Large intestine (tissue), 3 donors: ENCODE results near the gene KCNQ1. TPM values are rescaled to one million over a fixed set of nuclear protein-coding genes. Genes with fewer than 3 reads are reported as not detected.

Source experiments
- DNase-seq, 2 donors: peaks; one replicate each; pipeline versions ENCODE4 v3.0.0 to v3.0.0-alpha.2; 2013
- H3K27ac ChIP-seq: one replicate; pipeline ENCODE4 v1.5.1; 2013; ENCODE audit warnings: low read length
- H3K27me3 ChIP-seq: 2 replicates; pipeline ENCODE4 v1.6.1; 2013; ENCODE audit warnings: low read length; ENCODE audit not compliant: control insufficient read depth, insufficient read depth
- H3K36me3 ChIP-seq: 2 replicates; pipeline ENCODE4 v1.6.1; 2013; ENCODE audit warnings: low read length; ENCODE audit not compliant: control insufficient read depth, insufficient read depth
- H3K4me1 ChIP-seq: one replicate; pipeline ENCODE4 v1.6.1; 2013; ENCODE audit warnings: low read length; ENCODE audit not compliant: control insufficient read depth, insufficient read depth
- H3K4me3 ChIP-seq: one replicate; pipeline ENCODE4 v1.5.1; 2013; ENCODE audit warnings: low read length
- H3K9me3 ChIP-seq: one replicate; pipeline ENCODE4 v1.6.1; 2013; ENCODE audit warnings: mild to moderate bottlenecking, low read depth, low read length, moderate library complexity; ENCODE audit not compliant: control insufficient read depth
- WGBS: methylation state at CpG from one replicate; pipeline ENCODE4 v1.1.5; 2013; ENCODE audit warnings: low lambda C conversion rate; ENCODE audit not compliant: insufficient coverage; 5-methylcytosine and 5-hydroxymethylcytosine counted together
- polyA plus RNA-seq: library from polyadenylated mRNA; unstranded; fragments of 120-200 nt; gene quantifications from one replicate; pipeline ENCODE4 v1.2.1, GENCODE V29; 2013

Gene KCNQ1
- polyA plus RNA-seq, 1 donor = 19.5 TPM

- Histone ChIP-seq H3K4me3 (no peak overlapping the region), H3K9me3 (peaks cover 2% of the 10 kb centered on the region), H3K36me3 (no peaks in the 10 kb centered on the region), H3K27me3 (no peaks in the 10 kb centered on the region), H3K4me1 (peaks cover 20% of the 10 kb centered on the region), H3K27ac (no peak overlapping the region)
- DNase-seq = no peak
- no CpG with 5 or more reads among the region's 19 CpGs for whole genome bisulfite sequencing
Observed at GRCh38 chr11:2844116-2844842, 399.5 kb downstream of the KCNQ1 start.

GRCh38 chr11:2844996-2845395, 400.2 kb downstream of the KCNQ1 start:
- no peak overlapping the region for H3K27ac ChIP-seq
- no peaks in the 10 kb centered on the region for H3K27me3 ChIP-seq
- WGBS = no CpG with 5 or more reads among the region's 12 CpGs
- no peak overlapping the region for H3K4me3 ChIP-seq
- H3K9me3 ChIP-seq = peaks cover 2% of the 10 kb centered on the region
- no peaks in the 10 kb centered on the region for H3K36me3 ChIP-seq
- H3K4me1 ChIP-seq = peaks cover 13% of the 10 kb centered on the region
- DNase-seq = no peak

- no peak overlapping the region for H3K27ac ChIP-seq
- no CpG with 5 or more reads among the region's 17 CpGs for WGBS
- no peak overlapping the region for H3K4me3 ChIP-seq
- DNase-seq = no peak
- H3K27me3 ChIP-seq = peaks cover 3% of the 10 kb centered on the region
- H3K9me3 ChIP-seq = peaks cover 9% of the 10 kb centered on the region
- H3K36me3 ChIP-seq = no peaks in the 10 kb centered on the region
- peaks cover 9% of the 10 kb centered on the region for H3K4me1 ChIP-seq
Observed at GRCh38 chr11:2846056-2846455, 401.2 kb downstream of the KCNQ1 start.

DNA sequence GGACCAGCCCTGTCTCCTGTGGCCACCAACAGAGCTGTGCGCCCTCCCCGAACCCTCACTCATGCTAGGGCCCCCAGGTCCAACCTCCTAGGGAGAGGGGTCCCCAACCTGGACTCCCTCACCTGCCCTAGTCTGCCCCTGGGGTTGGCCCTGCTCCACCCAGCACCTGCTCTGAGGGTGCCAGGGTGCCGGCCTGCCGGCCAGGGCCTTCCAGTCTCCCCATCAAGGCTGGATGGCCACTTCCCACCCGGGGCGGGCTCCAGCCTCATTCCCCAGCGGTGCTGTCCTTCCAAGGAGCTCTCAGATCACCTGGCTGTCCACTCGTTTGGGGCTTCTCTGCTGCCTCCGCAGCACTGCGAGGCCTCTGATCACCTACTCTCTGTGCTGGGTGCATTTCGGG, 401.7 kb downstream of the KCNQ1 start:
- DNase-seq = no peak
- H3K4me3 ChIP-seq = no peak overlapping the region
- H3K9me3 ChIP-seq = peaks cover 9% of the 10 kb centered on the region
- H3K4me1 ChIP-seq = peaks cover 4% of the 10 kb centered on the region
- peaks cover 3% of the 10 kb centered on the region for H3K27me3 ChIP-seq
- no peak overlapping the region for H3K27ac ChIP-seq
- H3K36me3 ChIP-seq = no peaks in the 10 kb centered on the region
- no CpG with 5 or more reads among the region's 11 CpGs for WGBS

DNA sequence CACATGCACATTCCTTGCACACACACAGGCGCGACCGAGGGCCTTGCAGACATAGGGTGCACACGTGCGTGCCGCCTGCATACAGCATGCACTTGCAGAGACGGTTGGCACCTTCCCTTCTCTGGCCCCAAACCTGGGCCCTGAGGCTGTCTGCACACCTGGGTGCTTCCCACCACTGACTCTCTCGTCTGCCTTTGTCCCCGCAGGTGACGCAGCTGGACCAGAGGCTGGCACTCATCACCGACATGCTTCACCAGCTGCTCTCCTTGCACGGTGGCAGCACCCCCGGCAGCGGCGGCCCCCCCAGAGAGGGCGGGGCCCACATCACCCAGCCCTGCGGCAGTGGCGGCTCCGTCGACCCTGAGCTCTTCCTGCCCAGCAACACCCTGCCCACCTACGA, 402.8 kb downstream of the KCNQ1 start:
- Histone ChIP-seq H3K27ac (no peak overlapping the region), H3K9me3 (peaks cover 9% of the 10 kb centered on the region), H3K36me3 (no peaks in the 10 kb centered on the region), H3K27me3 (peaks cover 3% of the 10 kb centered on the region), H3K4me3 (no peak overlapping the region), H3K4me1 (peaks cover 4% of the 10 kb centered on the region)
- WGBS = no CpG with 5 or more reads among the region's 21 CpGs
- no peak for DNase-seq

GRCh38 chr11:2848497-2848896, 403.7 kb downstream of the KCNQ1 start:
- no peaks in the 10 kb centered on the region for H3K36me3 ChIP-seq
- peaks cover 7% of the 10 kb centered on the region for H3K9me3 ChIP-seq
- no peak overlapping the region for H3K4me3 ChIP-seq
- WGBS = no CpG with 5 or more reads among the region's 9 CpGs
- DNase-seq = no peak
- H3K4me1 ChIP-seq = peaks cover 4% of the 10 kb centered on the region
- H3K27me3 ChIP-seq = peaks cover 3% of the 10 kb centered on the region
- H3K27ac ChIP-seq = no peak overlapping the region

- DNase-seq = no peak
- 34% methylated on average over 4 of the region's 53 CpGs for WGBS
- Histone ChIP-seq H3K9me3 (peaks cover 7% of the 10 kb centered on the region), H3K4me1 (peaks cover 4% of the 10 kb centered on the region), H3K27me3 (peaks cover 3% of the 10 kb centered on the region), H3K27ac (no peak overlapping the region), H3K36me3 (no peaks in the 10 kb centered on the region), H3K4me3 (no peak overlapping the region)
Observed at GRCh38 chr11:2849994-2850770, 405.4 kb downstream of the KCNQ1 start.

GRCh38 chr11:2853401-2853800, 408.6 kb downstream of the KCNQ1 start:
- no peaks in the 10 kb centered on the region for H3K36me3 ChIP-seq
- no peak for DNase-seq
- no peak overlapping the region for H3K4me3 ChIP-seq
- H3K4me1 ChIP-seq = peaks cover 4% of the 10 kb centered on the region
- no CpG with 5 or more reads among the region's 12 CpGs for WGBS
- peaks cover 7% of the 10 kb centered on the region for H3K9me3 ChIP-seq
- peaks cover 3% of the 10 kb centered on the region for H3K27me3 ChIP-seq
- no peak overlapping the region for H3K27ac ChIP-seq

GRCh38 chr11:2853997-2854560, 409.3 kb downstream of the KCNQ1 start:
- Histone ChIP-seq H3K27me3 (peaks cover 3% of the 10 kb centered on the region), H3K9me3 (peaks cover 7% of the 10 kb centered on the region), H3K4me1 (peaks cover 7% of the 10 kb centered on the region), H3K27ac (no peak overlapping the region), H3K36me3 (no peaks in the 10 kb centered on the region), H3K4me3 (no peak overlapping the region)
- WGBS = 100% methylated on average over 1 of the region's 7 CpGs
- DNase-seq = no peak

- no peak for DNase-seq
- H3K4me1 ChIP-seq = peaks cover 16% of the 10 kb centered on the region
- H3K27ac ChIP-seq = no peak overlapping the region
- H3K9me3 ChIP-seq = peaks cover 7% of the 10 kb centered on the region
- H3K4me3 ChIP-seq = no peak overlapping the region
- no peaks in the 10 kb centered on the region for H3K36me3 ChIP-seq
- peaks cover 3% of the 10 kb centered on the region for H3K27me3 ChIP-seq
- no CpG with 5 or more reads among the region's 8 CpGs for WGBS
Observed at GRCh38 chr11:2855162-2855561, 410.4 kb downstream of the KCNQ1 start.
